ENCODE data around the gene CDC42BPA.
"Not testable (repeated sequence)": the region's sequence is repeated elsewhere in the genome, so short reads cannot be mapped to it uniquely, and the experiment has no call there.

CDC42BPA gene

GRCh38 chr1:227342075-227342829 is 24.0 kb upstream of the CDC42BPA start:
- Mint-ChIP-seq H3K4me3 (no peak overlapping the region), H3K27me3 (ENCODE audit: low read depth) (peaks cover 4% of the 10 kb centered on the region), H3K36me3 (ENCODE audit: low read depth) (no peaks in the 10 kb centered on the region), H3K9me3 (peaks cover 9% of the 10 kb centered on the region), H3K27ac (no peak overlapping the region), H3K4me1 (peaks cover 15% of the 10 kb centered on the region)
- no peak for TF ChIP-seq CTCF (IDR thresholded peaks at IDR 0.05; ENCODE audit: unreplicated experiment in 3 of 3)

DNA sequence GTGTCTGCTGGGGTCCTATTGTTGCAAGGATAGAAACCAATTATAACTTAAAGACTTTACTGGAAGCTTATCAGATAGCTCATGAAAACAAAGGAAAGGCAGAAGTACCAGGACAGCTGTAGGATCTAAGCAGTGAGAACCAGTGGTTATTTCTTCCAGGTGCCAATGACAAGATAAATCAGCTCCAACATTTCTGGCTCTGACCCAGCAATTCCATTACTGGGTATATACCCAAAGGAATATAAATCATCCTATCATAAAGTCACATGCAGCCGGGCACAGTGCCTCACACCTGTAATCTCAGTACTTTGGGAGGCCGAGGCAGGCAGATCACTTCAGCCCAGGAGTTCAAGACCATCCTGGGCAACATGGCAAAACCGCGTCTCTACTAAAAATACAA is 17.8 kb upstream of the CDC42BPA start:
- H3K9me3 Mint-ChIP-seq: peaks cover 17% of the 10 kb centered on the region
- not testable (repeated sequence) for H3K4me1 Mint-ChIP-seq; H3K4me3 Mint-ChIP-seq; H3K27ac Mint-ChIP-seq; H3K27me3 Mint-ChIP-seq (ENCODE audit: low read depth); H3K36me3 Mint-ChIP-seq (ENCODE audit: low read depth)

DNA sequence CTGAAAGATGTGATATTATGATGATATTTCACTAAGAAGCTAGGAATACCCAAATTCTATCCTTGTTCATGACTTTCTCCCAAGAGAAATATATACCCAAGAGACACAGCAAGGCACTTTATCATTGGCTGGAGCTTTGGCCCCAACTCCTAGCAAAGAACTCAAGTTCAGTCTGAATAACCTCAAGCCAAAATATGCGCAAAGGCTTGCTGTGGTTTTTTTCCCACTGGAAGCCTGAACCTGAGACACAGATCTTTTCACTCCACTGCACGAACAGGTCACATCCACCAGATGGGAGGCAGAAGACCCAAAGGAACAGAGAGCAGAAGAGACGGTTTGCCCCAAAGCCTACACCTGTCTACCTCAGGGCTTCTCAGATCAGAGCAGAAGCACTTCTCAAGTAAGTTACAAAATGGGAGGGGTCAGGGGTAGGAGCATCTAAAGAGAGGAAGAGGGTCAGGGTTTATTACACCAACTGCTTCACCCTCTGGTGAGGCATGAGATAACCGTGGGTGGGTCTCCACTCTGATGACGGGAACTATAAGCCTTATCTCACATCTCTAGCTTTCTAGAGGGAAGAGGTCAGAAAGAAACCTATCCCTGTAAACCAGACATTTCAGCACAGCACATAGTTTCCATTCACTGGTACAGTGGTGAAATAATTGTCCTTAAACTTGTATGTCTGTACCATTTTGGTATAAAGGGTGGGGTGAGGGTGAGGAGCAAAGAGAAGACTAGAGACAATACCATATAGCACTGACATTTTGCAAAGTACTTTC is 17.1 kb upstream of the CDC42BPA start:
- Mint-ChIP-seq H3K36me3 (ENCODE audit: low read depth) (no peaks in the 10 kb centered on the region), H3K27me3 (ENCODE audit: low read depth) (no peaks in the 10 kb centered on the region), H3K9me3 (peaks cover 15% of the 10 kb centered on the region), H3K27ac (no peak overlapping the region), H3K4me1 (no peaks in the 10 kb centered on the region), H3K4me3 (no peak overlapping the region)
- no peak for TF ChIP-seq CTCF (IDR thresholded peaks at IDR 0.05; ENCODE audit: unreplicated experiment in 3 of 3)

DNA sequence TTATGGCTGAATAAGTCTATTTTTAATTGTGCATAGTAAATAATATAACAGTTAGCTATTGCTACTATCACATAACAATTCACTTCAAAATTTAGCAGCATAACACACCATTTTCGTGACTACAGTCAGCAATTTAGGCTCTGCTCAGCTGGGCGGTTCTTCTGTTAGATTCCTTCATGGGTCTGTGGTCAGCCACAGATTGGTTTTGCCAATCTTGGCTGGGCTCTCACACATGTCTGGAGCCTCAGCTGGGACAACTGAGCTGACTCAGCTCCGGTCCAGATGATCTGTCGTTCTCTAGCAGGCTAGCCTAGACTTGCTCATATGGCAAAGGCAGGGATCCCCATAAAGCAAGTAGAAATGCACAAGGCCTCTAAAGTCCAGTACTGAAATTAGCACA is 15.1 kb upstream of the CDC42BPA start:
- H3K27me3 Mint-ChIP-seq (ENCODE audit: low read depth): no peaks in the 10 kb centered on the region
- H3K27ac Mint-ChIP-seq: no peak overlapping the region
- no peak overlapping the region for H3K4me3 Mint-ChIP-seq
- H3K36me3 Mint-ChIP-seq (ENCODE audit: low read depth): no peaks in the 10 kb centered on the region
- H3K4me1 Mint-ChIP-seq: no peaks in the 10 kb centered on the region
- TF ChIP-seq CTCF (IDR thresholded peaks at IDR 0.05; ENCODE audit: unreplicated experiment in 3 of 3): no peak
- H3K9me3 Mint-ChIP-seq: peaks cover 10% of the 10 kb centered on the region

GRCh38 chr1:227330279-227331076 is 12.2 kb upstream of the CDC42BPA start:
- peaks cover 10% of the 10 kb centered on the region for H3K9me3 Mint-ChIP-seq
- H3K36me3 Mint-ChIP-seq (ENCODE audit: low read depth): no peaks in the 10 kb centered on the region
- no peak for TF ChIP-seq CTCF (IDR thresholded peaks at IDR 0.05; ENCODE audit: unreplicated experiment in 3 of 3)
- no peaks in the 10 kb centered on the region for H3K27me3 Mint-ChIP-seq (ENCODE audit: low read depth)
- H3K4me3 Mint-ChIP-seq: no peak overlapping the region
- H3K27ac Mint-ChIP-seq: no peak overlapping the region
- H3K4me1 Mint-ChIP-seq: no peaks in the 10 kb centered on the region

GRCh38 chr1:227328405-227329019 is 10.2 kb upstream of the CDC42BPA start:
- Mint-ChIP-seq H3K4me3 (no peak overlapping the region), H3K9me3 (peaks cover 2% of the 10 kb centered on the region), H3K27ac (no peak overlapping the region), H3K36me3 (ENCODE audit: low read depth) (no peaks in the 10 kb centered on the region), H3K27me3 (ENCODE audit: low read depth) (no peaks in the 10 kb centered on the region), H3K4me1 (no peaks in the 10 kb centered on the region)
- no peak for TF ChIP-seq CTCF (IDR thresholded peaks at IDR 0.05; ENCODE audit: unreplicated experiment in 3 of 3)
